HG03439 (cell line): Measurements from ENCODE around the gene SNPH.

Source experiments
- ATAC-seq: cut with Tn5 transposase; IDR thresholded peaks from one replicate; pipeline ENCODE4 v1.9.1; 2021; ENCODE audit warnings: mild to moderate bottlenecking, moderate library complexity; ENCODE audit not compliant: unreplicated experiment

SNPH gene

GRCh38 chr20:1323256-1323655, 57.2 kb downstream of the SNPH start:
- no peak for ATAC-seq

- no peak for ATAC-seq
Measured at GRCh38 chr20:1323830-1324597, 57.9 kb downstream of the SNPH start.

- ATAC-seq: no peak
Measured at GRCh38 chr20:1324598-1325172, 58.6 kb downstream of the SNPH start.

- ATAC-seq: peak; percentile 79
Measured at GRCh38 chr20:1325173-1326030, 59.3 kb downstream of the SNPH start.

- ATAC-seq: no peak
Measured at GRCh38 chr20:1326031-1326930, 60.2 kb downstream of the SNPH start.

- no peak for ATAC-seq
Measured at GRCh38 chr20:1327241-1327653, 61.2 kb downstream of the SNPH start.

GRCh38 chr20:1327827-1328679, 62.0 kb downstream of the SNPH start:
- no peak for ATAC-seq

- ATAC-seq: no peak
Measured at GRCh38 chr20:1328680-1329330, 62.7 kb downstream of the SNPH start, which contains the start of gene SDCBP2. Gene SDCBP2, minus strand, starts transcription at chr20:1329139. Its CDS starts 8,723 bp downstream, at chr20:1320416.

- ATAC-seq: peak; percentile 39
Measured at GRCh38 chr20:1330075-1330830, 64.2 kb downstream of the SNPH start.

GRCh38 chr20:1331101-1331500, 65.0 kb downstream of the SNPH start:
- ATAC-seq: no peak

- no peak for ATAC-seq
Measured at GRCh38 chr20:1331801-1332453, 65.8 kb downstream of the SNPH start.

GRCh38 chr20:1332749-1333300, 66.7 kb downstream of the SNPH start:
- no peak for ATAC-seq

- ATAC-seq: no peak
Measured at GRCh38 chr20:1333462-1334369, 67.6 kb downstream of the SNPH start.

GRCh38 chr20:1334370-1334731, 68.3 kb downstream of the SNPH start:
- ATAC-seq: no peak

GRCh38 chr20:1334761-1335160, 68.7 kb downstream of the SNPH start:
- no peak for ATAC-seq

- ATAC-seq: no peak
Measured at GRCh38 chr20:1335961-1336698, 70.0 kb downstream of the SNPH start.
